ENCODE measurements around the gene PCNX2. TPM values are rescaled to one million over a fixed set of nuclear protein-coding genes. Genes with fewer than 3 reads are reported as not detected.

PCNX2 gene
- total and polyA plus RNA-seq, 2 experiments from 2014 or later: 42.9 to 88.3 TPM

- TF ChIP-seq, protein P1, sequence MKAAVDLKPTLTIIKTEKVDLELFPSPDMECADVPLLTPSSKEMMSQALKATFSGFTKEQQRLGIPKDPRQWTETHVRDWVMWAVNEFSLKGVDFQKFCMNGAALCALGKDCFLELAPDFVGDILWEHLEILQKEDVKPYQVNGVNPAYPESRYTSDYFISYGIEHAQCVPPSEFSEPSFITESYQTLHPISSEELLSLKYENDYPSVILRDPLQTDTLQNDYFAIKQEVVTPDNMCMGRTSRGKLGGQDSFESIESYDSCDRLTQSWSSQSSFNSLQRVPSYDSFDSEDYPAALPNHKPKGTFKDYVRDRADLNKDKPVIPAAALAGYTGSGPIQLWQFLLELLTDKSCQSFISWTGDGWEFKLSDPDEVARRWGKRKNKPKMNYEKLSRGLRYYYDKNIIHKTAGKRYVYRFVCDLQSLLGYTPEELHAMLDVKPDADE (IDR thresholded peaks at IDR 0.05): no peak
- TF ChIP-seq CREB1 (CRISPR knock-in tag; IDR thresholded peaks at IDR 0.05; ENCODE audit: low read depth): no peak
- no peak for TF ChIP-seq EZH2phosphoT487 (IDR thresholded peaks at IDR 0.05; ENCODE audit: unreplicated experiment)
- TF ChIP-seq ZNF331 (CRISPR knock-in tag; IDR thresholded peaks at IDR 0.05; ENCODE audit: low read depth): no peak
- no peak for TF ChIP-seq REST (IDR thresholded peaks at IDR 0.05; ENCODE audit: unreplicated experiment)
Measured at GRCh38 chr1:233319272-233319671, 23.7 kb upstream of the PCNX2 start (continued).

GRCh38 chr1:233316473-233316872 is 20.9 kb upstream of the PCNX2 start:
- Histone ChIP-seq H3F3A (replicated peaks; ENCODE audit: low read depth) (no peaks in the 10 kb centered on the region), H4K20me1 (replicated peaks; ENCODE audit: insufficient read depth) (no peaks in the 10 kb centered on the region), H3K27ac (ENCODE audit: low read depth) (no peak overlapping the region), H3K4me2 (no peak overlapping the region), H3K79me2 (replicated peaks; ENCODE audit: insufficient read depth) (no peaks in the 10 kb centered on the region), H2AFZ (no peak overlapping the region), H3K4me1 (ENCODE audit: insufficient read depth) (no peaks in the 10 kb centered on the region), H3K4me3 (no peak overlapping the region), H3K36me3 (ENCODE audit: insufficient read depth) (no peaks in the 10 kb centered on the region), H3K27me3 (ENCODE audit: insufficient read depth) (no peaks in the 10 kb centered on the region), H3K9me2 (ENCODE audit: insufficient read depth) (no peaks in the 10 kb centered on the region)
- Mint-ChIP-seq H3K27ac (no peak overlapping the region), H3K36me3 (ENCODE audit: low read depth) (no peaks in the 10 kb centered on the region), H3K9me3 (no peaks in the 10 kb centered on the region), H3K4me1 (peaks cover 14% of the 10 kb centered on the region; the same call in 2 of the 3 replicates), H3K4me3 (no peak overlapping the region), H3K27me3 (ENCODE audit: insufficient read depth, low read depth, poor library complexity) (no peaks in the 10 kb centered on the region)
- no peak for DNase-seq (ENCODE audit: low spot score)
- no peak for ATAC-seq
- TF ChIP-seq JUNB (IDR thresholded peaks at IDR 0.05; ENCODE audit: unreplicated experiment): no peak

DNA sequence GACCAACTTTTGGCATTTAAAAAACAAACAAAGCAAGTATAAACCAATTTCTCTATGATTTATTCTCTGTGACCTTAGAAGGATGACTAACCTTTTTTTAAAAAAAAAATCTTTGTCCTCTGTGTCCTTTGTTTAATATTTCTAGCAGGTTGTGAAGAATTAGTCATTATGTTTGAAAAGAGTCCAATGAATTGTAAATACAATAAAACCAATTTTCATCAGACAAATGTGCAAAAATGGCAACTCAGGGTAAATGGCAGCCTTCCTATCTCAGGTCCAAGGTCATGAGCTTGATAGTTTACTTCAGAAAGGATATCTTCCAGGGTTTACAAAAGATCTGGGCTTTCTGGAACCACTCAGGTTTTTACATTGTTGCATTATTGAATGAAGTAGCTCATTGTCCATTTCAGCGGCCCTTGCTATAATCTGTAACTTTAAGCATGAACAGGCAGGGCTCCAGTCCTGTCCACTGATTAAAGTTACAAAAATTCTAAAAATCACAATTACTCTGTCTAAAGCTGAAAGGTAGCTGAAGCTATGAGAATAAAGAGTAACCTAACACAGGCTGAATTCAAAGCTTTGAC is 20.3 kb upstream of the PCNX2 start:
- no peaks in the 10 kb centered on the region for H3K4me1 ChIP-seq (ENCODE audit: insufficient read depth)
- Mint-ChIP-seq H3K4me3 (no peak overlapping the region), H3K27me3 (ENCODE audit: insufficient read depth, low read depth, poor library complexity) (no peaks in the 10 kb centered on the region), H3K36me3 (ENCODE audit: low read depth) (no peaks in the 10 kb centered on the region), H3K4me1 (peaks cover 14% of the 10 kb centered on the region; the same call in 2 of the 3 replicates), H3K9me3 (no peaks in the 10 kb centered on the region), H3K27ac (no peak overlapping the region)
- no peak overlapping the region for H3K4me2 ChIP-seq
- H3K9me2 ChIP-seq (ENCODE audit: insufficient read depth): no peaks in the 10 kb centered on the region
- DNase-seq (ENCODE audit: low spot score) (no peak), ATAC-seq (no peak)
- H3K4me3 ChIP-seq: no peak overlapping the region
- H3K79me2 ChIP-seq (replicated peaks; ENCODE audit: insufficient read depth): no peaks in the 10 kb centered on the region
- H2AFZ ChIP-seq: no peak overlapping the region
- H4K20me1 ChIP-seq (replicated peaks; ENCODE audit: insufficient read depth): no peaks in the 10 kb centered on the region
- no peaks in the 10 kb centered on the region for H3K27me3 ChIP-seq (ENCODE audit: insufficient read depth)
- H3K27ac ChIP-seq (ENCODE audit: low read depth): no peak overlapping the region
- H3K36me3 ChIP-seq (ENCODE audit: insufficient read depth): no peaks in the 10 kb centered on the region
- no peaks in the 10 kb centered on the region for H3F3A ChIP-seq (replicated peaks; ENCODE audit: low read depth)
- no peak for TF ChIP-seq STAT1 (IDR thresholded peaks at IDR 0.05; ENCODE audit: unreplicated experiment)
- no peak for TF ChIP-seq EZH2phosphoT487 (IDR thresholded peaks at IDR 0.05; ENCODE audit: unreplicated experiment)
- no peak for TF ChIP-seq POLR2AphosphoS5 (IDR thresholded peaks at IDR 0.05; ENCODE audit: low read depth)
- TF ChIP-seq REST (IDR thresholded peaks at IDR 0.05; ENCODE audit: unreplicated experiment): no peak
- TF ChIP-seq ZNF114 (CRISPR knock-in tag; IDR thresholded peaks at IDR 0.05): no peak
